HG03442 (cell line): ENCODE measurements around the gene LYPD5.
A peak's percentile ranks its signal among the peaks of the same experiment; 100 is the strongest.
"Not testable (repeated sequence)": the region's sequence is repeated elsewhere in the genome, so short reads cannot be mapped to it uniquely, and the experiment has no call there.

Source experiments
- ATAC-seq: cut with Tn5 transposase; IDR thresholded peaks from one replicate; pipeline ENCODE4 v1.9.1; 2021; ENCODE audit warnings: mild to moderate bottlenecking, moderate library complexity; ENCODE audit not compliant: unreplicated experiment

LYPD5 gene

DNA sequence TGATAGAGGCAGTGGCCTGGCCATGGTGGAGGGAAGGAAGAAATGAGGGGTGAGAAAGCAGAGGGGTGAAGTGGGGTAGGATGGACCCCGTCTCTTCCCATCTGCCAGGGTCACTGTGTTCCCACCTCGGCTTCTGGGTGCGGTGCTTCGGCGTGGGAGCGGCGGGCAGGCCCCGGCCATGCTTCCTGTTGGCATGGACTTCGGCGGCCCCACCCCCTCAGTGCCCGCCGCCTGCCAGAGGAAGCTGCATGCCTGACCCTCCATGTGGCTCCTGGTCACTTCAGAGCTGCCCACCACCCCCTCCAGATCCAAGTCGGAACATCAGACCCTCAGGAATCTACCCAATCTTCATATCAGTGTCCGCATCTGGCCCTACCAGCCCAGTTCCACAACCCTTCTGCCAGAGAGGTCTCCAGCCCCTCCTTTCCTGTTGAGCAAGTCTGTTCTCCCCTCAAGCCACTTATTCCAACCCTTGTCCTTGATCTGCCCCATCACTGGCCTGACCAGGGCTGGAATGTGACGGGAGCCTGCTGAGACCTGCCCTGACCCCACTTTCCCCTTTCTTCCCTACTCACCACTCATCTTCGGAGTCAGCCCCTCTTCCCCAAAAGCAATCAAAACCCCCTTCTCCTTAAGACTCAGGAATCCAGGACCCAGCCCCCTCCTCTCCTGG lies 23.0 kb downstream of the LYPD5 start:
- ATAC-seq: no peak

- ATAC-seq: no peak
Observed at GRCh38 chr19:43778651-43779050, 23.6 kb downstream of the LYPD5 start.

DNA sequence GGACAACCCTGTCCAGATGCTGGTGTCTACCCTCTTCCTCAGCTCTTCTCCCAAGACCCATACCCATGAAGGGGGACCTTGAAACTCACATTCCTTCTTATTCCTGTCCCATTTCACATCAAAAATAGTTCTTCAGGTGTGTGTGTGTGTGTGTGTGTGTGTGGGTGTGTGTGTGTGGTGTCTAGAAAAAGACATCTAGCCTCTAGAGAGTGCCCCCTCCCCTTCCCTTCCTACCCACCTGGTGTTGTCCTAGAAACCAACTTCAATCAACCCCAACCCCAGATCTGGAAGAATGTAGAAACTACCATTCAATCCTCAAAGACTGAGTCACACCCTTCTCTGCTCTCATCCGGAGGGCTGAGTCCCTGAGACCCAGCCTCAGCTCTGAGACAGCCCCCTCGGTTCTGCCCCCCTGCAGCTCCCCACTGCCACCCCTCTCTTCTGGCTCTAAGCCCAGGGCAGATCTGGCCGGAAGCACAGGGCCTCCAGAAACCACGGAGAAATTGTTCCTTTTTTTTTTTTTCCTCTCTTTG lies 25.0 kb downstream of the LYPD5 start:
- ATAC-seq: no peak

- ATAC-seq: no peak
Observed at GRCh38 chr19:43776286-43776685, 26.0 kb downstream of the LYPD5 start.

- ATAC-seq: no peak
Observed at GRCh38 chr19:43775299-43775890, 26.9 kb downstream of the LYPD5 start.

DNA sequence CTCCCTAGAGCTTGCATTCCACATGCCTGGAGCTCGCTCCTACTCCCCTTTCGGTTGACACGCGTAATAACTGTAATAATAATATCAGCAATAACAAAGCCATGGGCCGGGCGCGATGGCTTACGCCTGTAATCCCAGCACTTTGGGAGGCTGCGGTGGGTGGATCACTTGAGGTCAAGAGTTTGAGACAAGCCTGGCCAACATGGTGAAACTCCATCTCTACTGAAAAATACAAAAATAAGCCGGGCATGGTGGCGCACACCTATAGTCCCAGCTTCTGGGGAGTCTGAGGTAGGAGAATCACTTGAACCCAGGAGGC lies 27.3 kb downstream of the LYPD5 start:
- not testable (repeated sequence) for ATAC-seq

DNA sequence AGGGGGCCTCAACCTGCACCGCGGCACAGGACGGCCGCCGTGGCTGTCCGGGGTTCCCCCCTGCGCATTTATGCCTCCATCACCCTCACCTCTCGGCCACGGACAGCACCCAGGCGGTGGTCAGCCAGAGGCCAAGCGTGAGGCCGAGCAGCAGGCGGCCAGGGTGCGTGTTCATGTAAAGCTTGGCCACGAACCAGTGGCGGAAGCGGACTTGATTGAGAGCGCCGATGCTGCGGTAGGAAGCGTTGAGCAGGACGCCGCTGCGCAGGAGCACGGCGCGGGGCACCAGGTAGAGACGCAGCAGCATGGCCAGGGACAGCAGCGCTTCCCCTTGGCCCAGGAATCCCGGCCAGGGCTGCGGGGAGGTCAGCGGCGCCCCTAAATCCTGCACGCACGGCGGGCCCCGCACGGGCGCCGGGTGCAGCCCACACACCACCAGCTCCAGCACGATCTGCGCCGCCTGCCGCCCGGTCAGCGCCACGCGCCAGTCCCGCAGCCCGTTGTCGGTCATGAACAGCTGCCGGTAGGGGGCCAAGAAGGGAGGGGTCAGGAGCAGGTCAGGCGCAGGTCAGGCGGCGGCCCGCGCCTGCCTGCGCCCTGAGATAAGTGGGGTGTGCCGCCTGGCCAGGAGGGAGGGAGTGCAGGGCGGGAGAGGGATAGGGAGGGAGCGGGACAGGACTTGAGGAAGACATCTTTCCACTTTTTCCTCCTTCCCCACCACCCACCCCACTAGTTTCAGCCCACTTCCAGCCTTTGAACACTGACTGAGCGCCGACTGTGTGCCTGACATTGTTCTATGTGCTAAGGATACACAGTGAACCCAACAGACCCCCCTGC lies 27.9 kb downstream of the LYPD5 start:
- ATAC-seq: no peak

- ATAC-seq: no peak
Observed at GRCh38 chr19:43773725-43774102, 28.5 kb downstream of the LYPD5 start.

DNA sequence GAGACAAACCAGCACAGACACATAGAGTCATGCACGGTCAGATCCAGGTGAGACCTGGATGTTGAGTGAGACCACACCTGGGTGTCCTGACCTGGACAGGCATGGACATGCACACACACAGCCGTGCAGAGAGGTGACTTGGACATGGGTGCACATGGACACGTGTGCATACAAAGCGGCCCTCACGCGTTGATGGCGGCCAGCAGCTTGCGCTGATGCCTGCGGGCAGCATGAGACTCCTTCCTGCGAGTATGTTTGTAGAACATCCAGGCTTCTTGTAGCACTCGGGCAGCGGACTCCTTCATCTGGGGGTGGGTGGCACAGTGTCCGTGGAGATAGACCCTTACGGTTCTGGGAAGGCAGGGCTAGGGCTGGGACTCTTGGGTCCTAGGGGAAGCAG lies 33.0 kb downstream of the LYPD5 start:
- no peak for ATAC-seq

GRCh38 chr19:43768273-43769050 lies 33.8 kb downstream of the LYPD5 start:
- ATAC-seq: no peak

DNA sequence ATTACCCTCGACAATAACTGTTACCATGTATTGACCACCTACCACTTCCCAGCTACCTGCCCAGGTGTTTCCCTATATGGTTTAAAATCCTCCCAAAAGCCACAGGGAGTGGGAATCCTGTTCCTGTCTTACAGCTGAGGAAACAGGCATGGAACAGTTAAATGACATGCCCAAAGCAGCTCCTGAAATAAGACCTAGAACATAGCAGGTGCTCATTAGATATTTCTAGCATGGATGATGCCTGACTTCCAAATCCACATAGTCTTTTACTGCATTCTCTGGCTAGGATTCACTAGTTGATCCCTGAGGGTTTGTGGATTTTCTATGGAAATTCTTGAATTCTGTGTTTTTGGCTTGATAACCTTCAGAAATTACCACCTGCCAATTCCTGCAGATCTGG lies 34.4 kb downstream of the LYPD5 start:
- no peak for ATAC-seq

DNA sequence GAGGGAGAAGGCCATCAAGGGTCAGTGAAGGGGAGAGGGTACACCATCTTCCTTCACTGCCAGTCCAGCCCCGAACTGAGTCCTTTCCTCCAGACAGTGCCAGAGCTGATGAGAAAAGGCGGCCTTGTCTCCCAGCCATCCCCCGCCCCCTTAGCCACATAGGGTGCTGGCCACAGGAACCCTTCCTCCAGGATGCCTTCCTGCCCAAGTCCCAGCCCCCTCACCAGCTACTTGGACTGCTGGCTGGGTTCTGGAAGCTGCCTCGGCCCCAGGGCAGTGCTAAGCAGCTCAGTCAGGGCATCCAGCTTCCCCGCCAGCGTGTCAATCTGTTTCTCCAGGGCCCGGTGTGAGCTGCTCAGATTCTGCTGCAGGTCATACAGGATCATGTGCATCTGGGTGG lies 34.9 kb downstream of the LYPD5 start:
- ATAC-seq: no peak

DNA sequence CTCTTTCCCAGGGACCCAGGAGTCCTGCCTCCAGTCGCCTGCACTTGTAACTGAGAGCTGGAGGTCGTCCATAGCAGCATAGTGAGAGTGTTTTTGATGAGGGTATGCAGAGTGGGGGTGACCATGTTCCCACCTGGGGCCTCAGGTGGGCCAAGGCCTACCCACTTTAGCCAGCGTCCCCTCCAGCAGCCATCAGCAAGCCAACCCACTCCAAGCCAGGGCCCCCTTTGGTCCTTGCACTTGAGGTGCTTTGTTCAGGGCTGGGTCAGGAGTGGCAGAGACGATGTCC lies 35.5 kb downstream of the LYPD5 start:
- no peak for ATAC-seq

GRCh38 chr19:43765109-43765876 lies 37.0 kb downstream of the LYPD5 start:
- peak; percentile 61 for ATAC-seq

- ATAC-seq: not testable (repeated sequence)
Observed at GRCh38 chr19:43764684-43765083, 37.6 kb downstream of the LYPD5 start.

DNA sequence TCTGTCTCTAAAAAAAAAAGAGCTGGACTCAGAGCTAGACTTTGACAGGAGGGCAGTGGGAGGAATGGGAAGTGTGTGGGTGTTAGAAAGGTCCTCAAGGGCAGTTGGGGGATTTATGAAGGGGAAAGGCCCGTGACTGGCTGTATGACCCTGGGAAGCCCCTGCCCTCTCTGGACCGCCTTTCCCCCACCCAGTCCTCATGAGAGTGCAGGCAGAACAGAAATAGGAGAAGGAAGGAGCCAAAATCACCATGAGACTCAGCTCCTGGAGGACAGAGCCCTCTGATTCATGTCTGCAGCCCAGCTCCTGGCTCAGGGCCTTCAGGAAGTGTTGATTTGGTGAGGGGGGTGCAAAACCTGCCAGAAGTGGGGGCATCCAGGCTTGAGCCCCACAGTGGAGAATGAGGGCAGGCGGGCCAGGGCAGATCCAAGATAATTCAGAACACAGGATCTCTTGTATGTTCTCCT lies 38.7 kb downstream of the LYPD5 start:
- ATAC-seq: no peak

GRCh38 chr19:43762814-43763213 lies 39.4 kb downstream of the LYPD5 start:
- no peak for ATAC-seq

GRCh38 chr19:43760941-43761340 lies 41.3 kb downstream of the LYPD5 start:
- no peak for ATAC-seq

DNA sequence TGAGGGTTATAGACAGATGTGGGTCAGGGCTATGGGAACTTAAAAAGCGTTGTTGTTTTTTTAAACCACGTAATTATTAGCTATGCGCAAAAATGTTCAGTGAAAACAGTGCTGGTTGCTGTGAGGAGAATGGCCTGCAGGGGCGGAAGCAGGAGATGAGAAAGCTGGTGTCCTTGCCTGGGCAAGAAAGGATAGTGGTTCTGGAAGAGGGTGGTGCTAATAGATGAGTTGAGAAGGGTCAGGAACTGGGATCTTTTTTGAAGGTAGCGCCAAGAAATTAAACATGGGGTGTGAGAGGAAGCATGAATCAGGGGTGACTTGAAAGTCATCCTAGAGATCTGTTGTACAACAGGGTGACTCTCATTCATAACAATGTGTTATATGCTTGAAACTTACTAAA lies 42.7 kb downstream of the LYPD5 start:
- ATAC-seq: no peak

DNA sequence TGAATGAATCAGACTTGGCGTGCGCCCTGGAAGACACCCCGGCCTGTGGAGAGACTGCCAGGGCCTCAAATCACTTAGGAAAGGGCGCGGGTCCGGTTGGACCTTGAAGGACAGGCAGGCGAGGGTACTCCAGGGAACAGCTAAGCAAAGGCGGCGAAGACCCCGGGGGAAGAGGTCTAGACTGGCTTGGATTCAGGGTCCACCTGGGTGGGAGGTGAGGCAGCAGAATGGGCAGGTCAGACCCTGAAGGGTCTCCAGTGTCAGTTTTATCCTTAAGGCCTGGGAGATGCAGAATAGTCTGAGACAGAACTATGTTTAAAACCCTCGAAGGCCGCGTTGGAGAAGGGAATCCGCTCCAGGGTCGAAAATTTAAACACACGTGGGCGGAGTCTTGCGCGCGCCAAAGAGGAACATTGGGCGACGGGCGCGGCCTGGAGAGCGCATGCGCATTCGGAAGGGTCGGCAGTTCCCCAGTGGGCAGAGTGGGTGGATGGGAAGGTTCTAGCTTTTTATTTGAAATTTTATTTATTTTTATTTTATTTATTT lies 46.9 kb downstream of the LYPD5 start:
- ATAC-seq: peak; percentile 18
